Nephron progenitor cell (in vitro differentiated cells): Measurements from ENCODE around the gene NR3C1.

ENCODE experiments used
- DNase-seq: peaks from one replicate; pipeline ENCODE4 v3.0.0; 2021
- H3K27ac Mint-ChIP-seq: 2 replicates; pipeline ENCODE4 v1.8.0; 2021; ENCODE audit warnings: mild to moderate bottlenecking, moderate library complexity, mixed read lengths
- H3K27me3 Mint-ChIP-seq: 2 replicates; pipeline ENCODE4 v1.8.0; 2021; ENCODE audit warnings: mild to moderate bottlenecking, low read depth, mixed read lengths; ENCODE audit not compliant: poor library complexity
- H3K36me3 Mint-ChIP-seq: 2 replicates; pipeline ENCODE4 v1.8.0; 2021; ENCODE audit warnings: low read depth, mixed read lengths
- H3K4me1 Mint-ChIP-seq: 2 replicates; pipeline ENCODE4 v1.8.0; 2021; ENCODE audit warnings: mixed read lengths
- H3K4me3 Mint-ChIP-seq: 2 replicates; pipeline ENCODE4 v1.8.0; 2021; ENCODE audit warnings: mild to moderate bottlenecking, moderate library complexity, mixed read lengths
- H3K9me3 Mint-ChIP-seq: 2 replicates; pipeline ENCODE4 v1.8.0; 2021; ENCODE audit warnings: mild to moderate bottlenecking, moderate library complexity, mixed read lengths
- TF ChIP-seq, protein P1 (sequence below): fragments of 200-600 bp; sonication (generic); IDR thresholded peaks from 2 replicates; pipeline ENCODE4 v1.5.0; 2021; ENCODE audit warnings: antibody characterized with exemption

Gene NR3C1

GRCh38 chr5:143393524-143393923, 10.0 kb downstream of the NR3C1 start:
- Mint-ChIP-seq H3K36me3 (no peaks in the 10 kb centered on the region), H3K9me3 (no peaks in the 10 kb centered on the region), H3K27me3 (no peaks in the 10 kb centered on the region), H3K27ac (no peak overlapping the region), H3K4me1 (peaks cover 1% of the 10 kb centered on the region), H3K4me3 (no peak overlapping the region)
- DNase-seq = no peak
- TF ChIP-seq, protein P1, sequence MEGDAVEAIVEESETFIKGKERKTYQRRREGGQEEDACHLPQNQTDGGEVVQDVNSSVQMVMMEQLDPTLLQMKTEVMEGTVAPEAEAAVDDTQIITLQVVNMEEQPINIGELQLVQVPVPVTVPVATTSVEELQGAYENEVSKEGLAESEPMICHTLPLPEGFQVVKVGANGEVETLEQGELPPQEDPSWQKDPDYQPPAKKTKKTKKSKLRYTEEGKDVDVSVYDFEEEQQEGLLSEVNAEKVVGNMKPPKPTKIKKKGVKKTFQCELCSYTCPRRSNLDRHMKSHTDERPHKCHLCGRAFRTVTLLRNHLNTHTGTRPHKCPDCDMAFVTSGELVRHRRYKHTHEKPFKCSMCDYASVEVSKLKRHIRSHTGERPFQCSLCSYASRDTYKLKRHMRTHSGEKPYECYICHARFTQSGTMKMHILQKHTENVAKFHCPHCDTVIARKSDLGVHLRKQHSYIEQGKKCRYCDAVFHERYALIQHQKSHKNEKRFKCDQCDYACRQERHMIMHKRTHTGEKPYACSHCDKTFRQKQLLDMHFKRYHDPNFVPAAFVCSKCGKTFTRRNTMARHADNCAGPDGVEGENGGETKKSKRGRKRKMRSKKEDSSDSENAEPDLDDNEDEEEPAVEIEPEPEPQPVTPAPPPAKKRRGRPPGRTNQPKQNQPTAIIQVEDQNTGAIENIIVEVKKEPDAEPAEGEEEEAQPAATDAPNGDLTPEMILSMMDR = no peak

DNA sequence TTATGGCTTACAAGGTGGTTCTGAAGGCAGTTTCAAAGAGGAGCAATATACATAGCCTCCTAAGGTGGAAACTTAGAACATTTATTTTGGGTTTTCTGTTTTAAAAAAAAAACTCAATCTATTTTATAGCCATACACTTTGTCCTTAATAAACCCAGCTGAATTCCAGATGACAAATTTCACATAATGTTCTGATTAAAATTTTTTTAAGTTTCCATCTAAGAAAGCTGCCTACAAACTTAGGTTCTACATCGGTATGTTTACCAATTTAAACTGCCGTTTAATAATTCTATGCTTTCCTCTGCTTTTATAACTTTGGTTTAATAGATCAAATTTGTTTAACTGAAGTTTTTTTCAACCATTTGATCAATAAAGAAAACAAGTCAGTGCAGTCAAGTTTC, 12.5 kb downstream of the NR3C1 start:
- peaks cover under 1% of the 10 kb centered on the region for H3K36me3 Mint-ChIP-seq
- H3K27me3 Mint-ChIP-seq = no peaks in the 10 kb centered on the region
- peaks cover 10% of the 10 kb centered on the region for H3K9me3 Mint-ChIP-seq
- DNase-seq = no peak
- H3K4me3 Mint-ChIP-seq = no peak overlapping the region
- TF ChIP-seq, protein P1 = no peak
- H3K27ac Mint-ChIP-seq = no peak overlapping the region
- no peaks in the 10 kb centered on the region for H3K4me1 Mint-ChIP-seq

DNA sequence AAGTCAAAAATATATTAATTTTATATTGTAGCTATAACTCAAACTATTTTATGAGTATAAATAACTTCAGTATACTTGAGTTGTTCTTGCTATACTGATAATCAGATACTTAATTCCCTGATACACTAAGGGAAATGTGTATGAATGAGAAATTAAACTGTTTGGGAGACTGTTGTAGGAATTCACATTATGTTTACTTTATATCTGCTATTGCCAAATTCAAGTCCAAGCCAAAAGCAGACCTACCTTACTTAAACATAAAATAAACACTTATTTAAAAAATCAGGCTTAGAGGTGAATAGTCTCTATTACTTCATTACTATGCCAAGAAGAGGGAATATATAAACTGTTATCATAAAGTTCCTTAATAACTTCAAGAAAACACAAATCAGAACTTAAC, 13.2 kb downstream of the NR3C1 start:
- Mint-ChIP-seq H3K9me3 (peaks cover 17% of the 10 kb centered on the region), H3K36me3 (peaks cover 8% of the 10 kb centered on the region), H3K27ac (no peak overlapping the region), H3K4me1 (no peaks in the 10 kb centered on the region), H3K4me3 (no peak overlapping the region), H3K27me3 (no peaks in the 10 kb centered on the region)
- TF ChIP-seq, protein P1 = no peak
- no peak for DNase-seq

DNA sequence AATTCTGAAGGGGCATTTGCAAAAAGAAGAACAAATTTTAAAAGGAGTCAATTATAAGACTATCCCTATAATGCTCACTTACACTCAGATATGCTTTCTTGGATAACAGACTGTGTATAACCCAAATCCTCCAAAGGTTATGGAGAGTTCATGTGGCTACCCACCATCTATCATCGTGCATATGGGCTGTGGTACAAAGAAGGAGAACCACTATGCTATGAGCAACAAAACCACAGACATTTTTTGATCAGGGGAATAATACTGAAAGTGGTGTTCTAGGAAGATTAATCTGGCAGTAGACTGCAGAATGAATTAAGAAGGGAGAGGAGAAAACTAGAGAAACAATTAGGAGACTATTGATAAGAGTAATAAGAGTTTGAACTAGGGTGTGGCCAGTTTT, 16.8 kb downstream of the NR3C1 start:
- no peak for DNase-seq
- Mint-ChIP-seq H3K9me3 (peaks cover 35% of the 10 kb centered on the region), H3K27ac (no peak overlapping the region), H3K4me3 (no peak overlapping the region), H3K4me1 (no peaks in the 10 kb centered on the region), H3K27me3 (peaks cover 4% of the 10 kb centered on the region), H3K36me3 (peaks cover 11% of the 10 kb centered on the region)
- TF ChIP-seq, protein P1 = no peak

DNA sequence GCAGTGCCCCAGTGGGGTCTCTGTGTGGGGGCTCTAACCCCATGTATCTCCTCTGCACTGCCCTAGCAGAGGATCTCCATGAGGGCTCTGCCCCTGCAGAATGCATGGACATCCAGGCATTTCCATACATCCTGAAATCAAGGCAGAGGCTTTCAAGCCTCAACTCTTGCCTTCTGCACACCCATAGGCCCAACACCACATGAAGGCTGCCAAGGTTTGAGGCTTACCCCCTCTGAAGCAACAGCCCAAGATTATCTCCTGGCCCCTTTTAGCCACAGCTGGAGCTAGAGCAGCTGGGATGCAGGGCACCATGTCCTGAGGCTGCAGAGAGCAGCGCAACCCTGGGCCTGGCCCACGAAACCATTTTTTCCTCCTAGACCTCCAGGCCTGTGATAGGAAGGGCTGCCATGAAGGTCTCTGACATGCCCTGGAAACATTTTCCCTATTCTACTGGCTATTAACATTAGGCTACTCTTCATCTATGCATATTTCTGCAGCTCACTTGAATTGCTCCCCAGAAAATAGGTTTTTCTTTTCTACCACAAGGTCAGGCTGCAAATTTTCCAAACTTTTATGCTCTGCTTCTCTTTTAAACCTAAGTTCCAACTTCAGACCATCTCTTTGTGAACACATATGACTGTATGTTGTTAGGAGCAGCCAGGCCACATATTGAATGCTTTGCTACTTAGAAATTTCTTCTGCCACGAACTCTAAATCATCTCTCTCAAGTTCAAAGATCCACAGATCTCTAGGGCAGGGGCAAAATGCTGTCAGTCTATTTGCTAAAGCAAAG, 18.4 kb downstream of the NR3C1 start:
- no peak overlapping the region for H3K4me3 Mint-ChIP-seq
- H3K36me3 Mint-ChIP-seq = peaks cover 11% of the 10 kb centered on the region
- H3K9me3 Mint-ChIP-seq = peaks cover 36% of the 10 kb centered on the region
- no peak overlapping the region for H3K27ac Mint-ChIP-seq
- DNase-seq = no peak
- no peaks in the 10 kb centered on the region for H3K4me1 Mint-ChIP-seq
- H3K27me3 Mint-ChIP-seq = peaks cover 4% of the 10 kb centered on the region
- TF ChIP-seq, protein P1 = no peak

DNA sequence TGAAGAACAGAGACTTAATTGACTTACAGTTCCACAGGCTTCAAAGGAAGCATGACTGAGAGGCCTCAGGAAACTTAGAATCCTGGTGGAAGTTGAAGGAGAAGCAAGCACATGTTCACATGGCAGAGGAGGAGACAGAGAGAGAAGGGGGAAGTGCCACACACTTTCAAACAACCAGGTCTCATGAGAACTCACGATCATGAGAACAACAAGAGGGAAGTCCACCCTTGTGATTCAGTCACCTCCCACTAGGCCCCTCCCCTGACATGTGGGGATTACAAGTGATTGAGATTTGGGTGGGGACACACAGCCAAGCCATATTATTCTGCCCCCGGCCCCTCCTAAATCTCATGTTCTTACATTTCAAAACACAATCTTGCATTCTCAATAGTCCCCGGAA, 19.5 kb downstream of the NR3C1 start:
- peaks cover 11% of the 10 kb centered on the region for H3K36me3 Mint-ChIP-seq
- no peak for DNase-seq

More for the DNA sequence above, 19.5 kb downstream of the NR3C1 start:
- Mint-ChIP-seq H3K9me3 (peaks cover 36% of the 10 kb centered on the region), H3K4me3 (no peak overlapping the region), H3K27ac (no peak overlapping the region), H3K4me1 (no peaks in the 10 kb centered on the region), H3K27me3 (peaks cover 4% of the 10 kb centered on the region)
- TF ChIP-seq, protein P1 = no peak
